DND-41 (cell line): ENCODE data around the gene IMPDH1.

Source experiments
- EZH2 ChIP-seq: IDR thresholded peaks from 3 replicates; pipeline ENCODE4 v1.6.1; 2012; ENCODE audit warnings: borderline replicate concordance, low read depth, mild to moderate bottlenecking, moderate library complexity, low read length, inconsistent platforms; ENCODE audit not compliant: severe bottlenecking
- TF ChIP-seq, protein P1 (sequence below): IDR thresholded peaks from 2 replicates; pipeline ENCODE4 v1.5.1; 2012; ENCODE audit warnings: borderline replicate concordance, low read length, moderate library complexity, mild to moderate bottlenecking; ENCODE audit not compliant: poor library complexity, severe bottlenecking; ENCODE audit errors: extremely low read depth

DNA sequence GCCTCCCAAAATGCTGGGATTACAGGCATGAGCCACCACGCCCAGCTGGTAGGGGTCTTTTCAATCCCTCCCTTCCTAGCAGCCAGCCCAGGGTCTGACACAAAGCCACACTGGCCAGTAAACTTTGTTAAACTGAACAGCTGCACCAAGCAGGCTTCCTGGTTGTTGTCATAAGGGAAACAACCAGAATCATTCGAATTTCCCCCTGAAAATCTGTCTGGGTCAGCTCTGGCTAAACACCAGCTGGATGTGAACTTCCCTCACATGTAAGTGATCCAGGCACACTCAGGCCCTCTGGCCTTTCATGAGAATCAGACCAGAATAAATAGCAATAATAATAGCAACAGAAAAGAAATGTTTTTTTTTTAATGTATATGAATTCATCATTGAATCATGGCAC is 7.4 kb downstream of the IMPDH1 start:
- TF ChIP-seq, protein P1, sequence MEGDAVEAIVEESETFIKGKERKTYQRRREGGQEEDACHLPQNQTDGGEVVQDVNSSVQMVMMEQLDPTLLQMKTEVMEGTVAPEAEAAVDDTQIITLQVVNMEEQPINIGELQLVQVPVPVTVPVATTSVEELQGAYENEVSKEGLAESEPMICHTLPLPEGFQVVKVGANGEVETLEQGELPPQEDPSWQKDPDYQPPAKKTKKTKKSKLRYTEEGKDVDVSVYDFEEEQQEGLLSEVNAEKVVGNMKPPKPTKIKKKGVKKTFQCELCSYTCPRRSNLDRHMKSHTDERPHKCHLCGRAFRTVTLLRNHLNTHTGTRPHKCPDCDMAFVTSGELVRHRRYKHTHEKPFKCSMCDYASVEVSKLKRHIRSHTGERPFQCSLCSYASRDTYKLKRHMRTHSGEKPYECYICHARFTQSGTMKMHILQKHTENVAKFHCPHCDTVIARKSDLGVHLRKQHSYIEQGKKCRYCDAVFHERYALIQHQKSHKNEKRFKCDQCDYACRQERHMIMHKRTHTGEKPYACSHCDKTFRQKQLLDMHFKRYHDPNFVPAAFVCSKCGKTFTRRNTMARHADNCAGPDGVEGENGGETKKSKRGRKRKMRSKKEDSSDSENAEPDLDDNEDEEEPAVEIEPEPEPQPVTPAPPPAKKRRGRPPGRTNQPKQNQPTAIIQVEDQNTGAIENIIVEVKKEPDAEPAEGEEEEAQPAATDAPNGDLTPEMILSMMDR, result no peak
- no peak for TF ChIP-seq EZH2
